HepG2 (cell line): ENCODE results near the gene UNC93A. TPM values are rescaled to one million over a fixed set of nuclear protein-coding genes. Genes with fewer than 3 reads are reported as not detected.

Source experiments
- DNMT1 ChIP-seq: sonication (generic); formaldehyde crosslinking; IDR thresholded peaks from 2 replicates; pipeline ENCODE4 v1.5.1; 2020; ENCODE audit warnings: mild to moderate bottlenecking, missing genetic modification reagents
- HCFC1 ChIP-seq: fragments of 150-350 bp; IDR thresholded peaks from 2 replicates; pipeline ENCODE4 v1.6.1; 2014; ENCODE audit warnings: low read depth, low read length
- KIAA2018 ChIP-seq: sonication (generic); formaldehyde crosslinking; IDR thresholded peaks from 2 replicates; pipeline ENCODE4 v1.5.0; 2020; ENCODE audit warnings: mild to moderate bottlenecking, missing genetic modification reagents, borderline replicate concordance
- NR0B2 ChIP-seq: sonication (generic); formaldehyde crosslinking; IDR thresholded peaks from 2 replicates; pipeline ENCODE4 v1.4.0; 2020; ENCODE audit warnings: mild to moderate bottlenecking, missing genetic modification reagents
- SP2 ChIP-seq: sonication (generic); formaldehyde crosslinking; IDR thresholded peaks from 2 replicates; pipeline ENCODE4 v1.5.1; 2020; ENCODE audit warnings: mild to moderate bottlenecking, missing genetic modification reagents
- ZBTB3 ChIP-seq: sonication (generic); formaldehyde crosslinking; IDR thresholded peaks from 2 replicates; pipeline ENCODE4 v1.4.0; 2020; ENCODE audit warnings: low read depth, mild to moderate bottlenecking, moderate library complexity, missing genetic modification reagents, borderline replicate concordance
- ZNF205 ChIP-seq: IDR thresholded peaks from 2 replicates; pipeline ENCODE4 v1.6.1; 2018; ENCODE audit warnings: missing biosample characterization, missing genetic modification reagents
- ZNF33B ChIP-seq: sonication (generic); formaldehyde crosslinking; IDR thresholded peaks from 2 replicates; pipeline ENCODE4 v1.5.1; 2020; ENCODE audit warnings: mild to moderate bottlenecking, missing genetic modification reagents
- ZNF549 ChIP-seq: sonication (generic); formaldehyde crosslinking; IDR thresholded peaks from 2 replicates; pipeline ENCODE4 v1.5.0; 2020; ENCODE audit warnings: missing genetic modification reagents
- ZNF615 ChIP-seq: sonication (generic); formaldehyde crosslinking; IDR thresholded peaks from 2 replicates; pipeline ENCODE4 v1.5.0; 2020; ENCODE audit warnings: mild to moderate bottlenecking, missing genetic modification reagents, borderline replicate concordance
- ZSCAN29 ChIP-seq: sonication (generic); formaldehyde crosslinking; conservative IDR thresholded peaks from 2 replicates; pipeline ENCODE4 v1.4.0; 2020; ENCODE audit warnings: mild to moderate bottlenecking, missing genetic modification reagents
- polyA plus RNA-seq, 8 experiments: library from polyadenylated mRNA; depleted of rRNA in 3 of 8; stranded (reverse) in 7 of 8; unstranded in 1 of 8; fragments of >200 nt; fragmentation: Illumina TruSeq in 4 of 8; extraction: Trizol in 4 of 8; gene quantifications; 2 replicates each; pipeline versions ENCODE4 v1.2.1 to v1.2.3, GENCODE V29; 2011 to 2016; ENCODE audit warnings: low read depth in 4 of 8, missing spikeins in 1 of 8, mixed read lengths in 1 of 8; ENCODE audit not compliant: insufficient read depth in 1 of 8
- total RNA-seq, 5 experiments: library from RNA; depleted of rRNA; stranded (reverse); fragments of >200 nt; fragmentation: Illumina TruSeq; extraction: Trizol; gene quantifications; 2 replicates each; pipeline ENCODE4 v1.2.3, GENCODE V29; 2016; ENCODE audit warnings: low read depth in 1 of 5
- TF ChIP-seq, protein P1 (sequence below): sonication (generic); formaldehyde crosslinking; IDR thresholded peaks from 2 replicates; pipeline ENCODE4 v1.8.1; 2023; ENCODE audit warnings: missing genetic modification reagents, inconsistent platforms, borderline replicate concordance

UNC93A gene
- total and polyA plus RNA-seq, 2 of the 13 experiments (the other 11 are each of a cell fraction or from before 2014, with no cell fraction given): 11.0 to 42.7 TPM

GRCh38 chr6:167350731-167351655 lies 59.9 kb downstream of the UNC93A start (continued):
- no peak for TF ChIP-seq KIAA2018 (CRISPR knock-in tag)
- no peak for TF ChIP-seq ZSCAN29 (CRISPR knock-in tag)
- TF ChIP-seq ZNF205 (CRISPR knock-in tag): no peak
- TF ChIP-seq HCFC1: no peak
- no peak for TF ChIP-seq NR0B2 (CRISPR knock-in tag)
- TF ChIP-seq ZNF33B: no peak
- 0 out of 2 replicates have a peak, but pooled peaks have one; percentile 21 for TF ChIP-seq DNMT1 (CRISPR knock-in tag)
- TF ChIP-seq, protein P1, sequence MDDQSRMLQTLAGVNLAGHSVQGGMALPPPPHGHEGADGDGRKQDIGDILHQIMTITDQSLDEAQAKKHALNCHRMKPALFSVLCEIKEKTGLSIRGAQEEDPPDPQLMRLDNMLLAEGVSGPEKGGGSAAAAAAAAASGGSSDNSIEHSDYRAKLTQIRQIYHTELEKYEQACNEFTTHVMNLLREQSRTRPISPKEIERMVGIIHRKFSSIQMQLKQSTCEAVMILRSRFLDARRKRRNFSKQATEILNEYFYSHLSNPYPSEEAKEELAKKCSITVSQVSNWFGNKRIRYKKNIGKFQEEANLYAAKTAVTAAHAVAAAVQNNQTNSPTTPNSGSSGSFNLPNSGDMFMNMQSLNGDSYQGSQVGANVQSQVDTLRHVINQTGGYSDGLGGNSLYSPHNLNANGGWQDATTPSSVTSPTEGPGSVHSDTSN (CRISPR knock-in tag): no peak
- TF ChIP-seq ZNF549 (CRISPR knock-in tag): no peak
- no peak for TF ChIP-seq SP2 (CRISPR knock-in tag)
- no peak for TF ChIP-seq ZNF615
- TF ChIP-seq ZBTB3 (CRISPR knock-in tag): no peak
